Measurements from ENCODE around the gene FLYWCH1. TPM values are rescaled to one million over a fixed set of nuclear protein-coding genes. Genes with fewer than 3 reads are reported as not detected.

Gene FLYWCH1
- polyA plus RNA-seq, 3 donors: 5.0 to 42.7 (median 7.1) TPM

GRCh38 chr16:2902337-2903130 lies 9.2 kb upstream of the FLYWCH1 start:
- H3K36me3 ChIP-seq (replicated peaks in 1 of 2; ENCODE audit: control insufficient read depth in 1 of 2, insufficient read depth in 2 of 2, low read length in 2 of 2): no peaks in the 10 kb centered on the region
- Mint-ChIP-seq H3K9me3 (peaks cover 0 to 5% (median 0%) of the 10 kb centered on the region in 7 donors), H3K36me3 (peaks cover 0 to 2% of the 10 kb centered on the region in 2 donors), H3K27ac (no peak overlapping the region), H3K4me1 (peaks cover 22% of the 10 kb centered on the region), H3K27me3 (ENCODE audit: low read depth in 3 of 3) (peaks cover 0 to 2% (median 0%) of the 10 kb centered on the region in 3 donors), H3K4me3 (no peak overlapping the region)
- DNase-seq: no peak
- no peak overlapping the region for H3K4me2 ChIP-seq (replicated peaks; ENCODE audit: extremely low read depth, low read length, poor library complexity, severe bottlenecking)
- H3K4me3 ChIP-seq (replicated peaks in 1 of 3; ENCODE audit: low read depth in 2 of 3, low read length in 3 of 3): no peak overlapping the region
- H3K4me1 ChIP-seq (ENCODE audit: control insufficient read depth in 1 of 2, insufficient read depth in 2 of 2, low read length in 2 of 2): peaks cover 21 to 27% of the 10 kb centered on the region in 2 donors
- H3K79me2 ChIP-seq (ENCODE audit: insufficient read depth, low read length): no peaks in the 10 kb centered on the region
- H3K9me3 ChIP-seq (replicated peaks in 1 of 2; ENCODE audit: control insufficient read depth in 1 of 2, insufficient read depth in 1 of 2, low read length in 2 of 2): no peaks in the 10 kb centered on the region
- 100% methylated on average over 4 of the region's 9 CpGs for WGBS (ENCODE audit: insufficient coverage)
- H3K27me3 ChIP-seq (ENCODE audit: control insufficient read depth in 2 of 2, insufficient read depth in 2 of 2, low read length in 2 of 2): no peaks in the 10 kb centered on the region
- no peak overlapping the region for H3K27ac ChIP-seq (ENCODE audit: low read depth in 1 of 2, low read length in 2 of 2)
- H4K20me1 ChIP-seq (ENCODE audit: insufficient read depth, low read length): no peaks in the 10 kb centered on the region
- intact Hi-C loops (cut with micrococcal nuclease): no loop called here
- TF ChIP-seq CTCF (IDR thresholded peaks at IDR 0.05): no peak
- H2AFZ ChIP-seq (ENCODE audit: insufficient read depth, low read depth, low read length, poor library complexity, severe bottlenecking): no peak overlapping the region
- H3K9ac ChIP-seq (ENCODE audit: insufficient read depth, low read length, poor library complexity, severe bottlenecking): no peak overlapping the region

- Histone ChIP-seq H3K9me3 (replicated peaks in 1 of 2; ENCODE audit: control insufficient read depth in 1 of 2, insufficient read depth in 1 of 2, low read length in 2 of 2) (no peaks in the 10 kb centered on the region), H3K27me3 (ENCODE audit: control insufficient read depth in 2 of 2, insufficient read depth in 2 of 2, low read length in 2 of 2) (no peaks in the 10 kb centered on the region), H3K4me3 (replicated peaks in 1 of 3; ENCODE audit: low read depth in 2 of 3, low read length in 3 of 3) (peak overlapping the region; percentile 39 to 99 (median 88)), H3K79me2 (ENCODE audit: insufficient read depth, low read length) (no peaks in the 10 kb centered on the region), H2AFZ (ENCODE audit: insufficient read depth, low read depth, low read length, poor library complexity, severe bottlenecking) (peak overlapping the region; percentile 98), H4K20me1 (ENCODE audit: insufficient read depth, low read length) (no peaks in the 10 kb centered on the region), H3K9ac (ENCODE audit: insufficient read depth, low read length, poor library complexity, severe bottlenecking) (peak overlapping the region; percentile 73), H3K27ac (ENCODE audit: low read depth in 1 of 2, low read length in 2 of 2) (peak overlapping the region; percentile 65 to 76), H3K4me2 (replicated peaks; ENCODE audit: extremely low read depth, low read length, poor library complexity, severe bottlenecking) (peak overlapping the region; percentile 100), H3K4me1 (ENCODE audit: control insufficient read depth in 1 of 2, insufficient read depth in 2 of 2, low read length in 2 of 2) (peaks cover 21 to 27% of the 10 kb centered on the region in 2 donors), H3K36me3 (replicated peaks in 1 of 2; ENCODE audit: control insufficient read depth in 1 of 2, insufficient read depth in 2 of 2, low read length in 2 of 2) (no peaks in the 10 kb centered on the region)
- DNase-seq: peak; percentile 73 to 84 (median 74)
- TF ChIP-seq CTCF (IDR thresholded peaks at IDR 0.05): peak; percentile 92
- Mint-ChIP-seq H3K36me3 (peaks cover 0 to 2% of the 10 kb centered on the region in 2 donors), H3K27me3 (ENCODE audit: low read depth in 3 of 3) (peaks cover 0 to 2% (median 0%) of the 10 kb centered on the region in 3 donors), H3K4me3 (peak overlapping the region; percentile 93 to 94), H3K9me3 (peaks cover 0 to 5% (median 0%) of the 10 kb centered on the region in 7 donors), H3K27ac (peak overlapping the region; percentile 72 to 94 (median 90)), H3K4me1 (peaks cover 23% of the 10 kb centered on the region)
- 4% methylated on average over 52 of the region's 62 CpGs for WGBS (ENCODE audit: insufficient coverage)
- intact Hi-C loops (cut with micrococcal nuclease): loop anchor here in 1 of 2 donors (2.0 kb wide), 1 partner anchor 14 kb away; no protein-coding TSS in a partner anchor
These were observed 7.4 kb upstream of the FLYWCH1 start for GRCh38 chr16:2904100-2904921.

All from CD14-positive monocyte (primary cell).